ENCODE data around the gene MZT2B. TPM values are rescaled to one million over a fixed set of nuclear protein-coding genes. Genes with fewer than 3 reads are reported as not detected.
A peak's percentile ranks its signal among the peaks of the same experiment; 100 is the strongest.
"Not testable (repeated sequence)": the region's sequence is repeated elsewhere in the genome, so short reads cannot be mapped to it uniquely, and the experiment has no call there.

MZT2B gene
- total RNA-seq, 1 experiment from 2014 or later, result 268 TPM

GRCh38 chr2:130145006-130145414 lies 37.1 kb upstream of the MZT2B start, which contains the start of gene CCDC74B:
TSS of gene CCDC74B (minus strand) at chr2:130145112. CDS start at chr2:130144996, 116 bp downstream.
- not testable (repeated sequence) for H3K27me3 ChIP-seq (ENCODE audit: control insufficient read depth, insufficient read depth, low read length); H3K36me3 ChIP-seq (replicated peaks; ENCODE audit: control insufficient read depth, insufficient read depth, low read length); DNase-seq
- peak within 1 kb of the TSS; percentile 38 for H3K4me3 ChIP-seq (ENCODE audit: insufficient read depth, low read depth, low read length)

DNA sequence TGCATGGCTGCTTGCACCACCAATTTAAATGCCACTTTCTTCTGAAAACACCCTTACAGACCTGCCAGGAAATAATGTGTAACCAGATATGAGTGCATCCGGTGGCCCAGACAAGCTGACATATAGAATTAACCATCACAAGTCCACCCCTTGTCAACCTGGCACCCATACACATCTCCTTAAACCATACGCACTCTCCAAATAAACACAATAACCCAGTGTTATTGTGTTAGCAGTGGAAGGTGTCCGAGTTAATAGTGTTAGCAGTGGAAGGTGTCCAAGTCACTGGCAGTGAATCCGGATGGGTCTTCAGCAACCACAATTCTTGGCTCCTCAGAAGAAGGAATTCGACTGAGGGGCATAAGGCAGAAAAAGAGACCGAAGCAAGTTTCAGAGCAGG lies 33.5 kb upstream of the MZT2B start:
- H3K4me3 ChIP-seq (ENCODE audit: insufficient read depth, low read depth, low read length); DNase-seq; H3K27me3 ChIP-seq (ENCODE audit: control insufficient read depth, insufficient read depth, low read length); H3K36me3 ChIP-seq (replicated peaks; ENCODE audit: control insufficient read depth, insufficient read depth, low read length): not testable (repeated sequence)

DNA sequence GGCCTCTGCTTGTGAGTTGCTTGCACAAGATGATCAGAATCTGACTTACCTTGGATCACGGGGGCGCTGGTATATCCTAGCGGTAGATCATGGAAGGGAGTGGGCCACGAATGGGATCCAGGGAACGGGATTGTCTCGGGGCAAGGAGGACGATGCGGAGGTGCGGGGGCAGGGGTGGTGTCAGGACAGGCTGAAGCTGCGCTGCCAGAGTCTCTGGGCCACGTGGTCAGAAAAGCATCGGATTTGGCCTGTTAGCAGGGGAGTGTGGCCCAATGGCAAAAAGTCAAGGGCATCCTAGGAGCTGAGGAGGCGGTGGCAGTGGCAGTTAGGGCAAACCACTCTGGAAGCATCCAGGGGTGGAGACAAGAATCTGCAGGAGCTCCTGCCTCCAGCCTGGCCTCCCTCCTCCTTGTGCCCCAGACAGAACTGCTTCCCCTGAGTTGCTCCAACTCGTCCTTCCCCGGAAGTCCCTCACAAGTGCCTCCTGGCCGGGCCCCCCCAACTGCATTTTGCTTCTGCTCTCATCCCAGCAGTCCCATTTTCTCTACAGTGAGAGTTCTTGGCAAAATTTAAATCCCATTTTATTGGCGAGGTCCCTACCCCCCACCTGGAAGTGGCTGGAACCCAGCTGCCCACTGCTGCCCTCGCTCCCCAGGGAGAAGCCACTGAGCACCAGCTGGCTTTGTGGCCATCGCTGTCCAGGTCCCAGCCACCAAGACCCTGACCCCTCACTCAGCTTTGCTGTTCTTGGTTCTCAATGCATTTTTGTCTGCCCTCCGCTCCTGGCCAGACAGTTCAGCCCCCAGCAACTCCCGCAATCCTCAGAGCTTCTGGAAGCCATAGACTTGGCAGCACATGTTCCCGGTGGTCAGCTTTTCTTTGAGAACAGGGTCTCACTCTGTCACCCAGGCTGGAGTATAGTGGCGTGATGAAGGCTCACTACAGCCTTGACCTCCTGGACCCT lies 31.6 kb upstream of the MZT2B start:
- peak; percentile 31 for DNase-seq
- Histone ChIP-seq H3K36me3 (replicated peaks; ENCODE audit: control insufficient read depth, insufficient read depth, low read length) (peaks cover 6% of the 10 kb centered on the region), H3K4me3 (ENCODE audit: insufficient read depth, low read depth, low read length) (no peak overlapping the region), H3K27me3 (ENCODE audit: control insufficient read depth, insufficient read depth, low read length) (no peaks in the 10 kb centered on the region)

DNA sequence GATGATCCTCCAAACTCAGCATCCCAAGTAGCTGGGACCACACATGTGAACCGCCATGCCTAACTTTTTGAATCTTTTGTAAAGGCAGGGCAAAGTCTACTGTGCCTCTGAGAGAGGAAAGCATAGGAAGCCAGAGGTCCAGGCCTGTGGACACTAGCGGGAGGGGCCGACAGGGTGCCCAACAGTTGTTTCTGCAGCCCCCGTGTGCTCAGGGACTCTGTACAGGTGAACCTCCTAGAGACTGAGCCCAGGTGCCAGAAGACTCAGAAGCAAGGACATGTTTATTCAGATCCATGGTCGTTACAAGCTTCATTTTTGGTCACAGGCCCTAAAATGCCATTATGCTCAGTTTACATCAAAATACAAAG lies 30.9 kb upstream of the MZT2B start:
- not testable (repeated sequence) for H3K27me3 ChIP-seq (ENCODE audit: control insufficient read depth, insufficient read depth, low read length); DNase-seq; H3K36me3 ChIP-seq (replicated peaks; ENCODE audit: control insufficient read depth, insufficient read depth, low read length); H3K4me3 ChIP-seq (ENCODE audit: insufficient read depth, low read depth, low read length)

DNA sequence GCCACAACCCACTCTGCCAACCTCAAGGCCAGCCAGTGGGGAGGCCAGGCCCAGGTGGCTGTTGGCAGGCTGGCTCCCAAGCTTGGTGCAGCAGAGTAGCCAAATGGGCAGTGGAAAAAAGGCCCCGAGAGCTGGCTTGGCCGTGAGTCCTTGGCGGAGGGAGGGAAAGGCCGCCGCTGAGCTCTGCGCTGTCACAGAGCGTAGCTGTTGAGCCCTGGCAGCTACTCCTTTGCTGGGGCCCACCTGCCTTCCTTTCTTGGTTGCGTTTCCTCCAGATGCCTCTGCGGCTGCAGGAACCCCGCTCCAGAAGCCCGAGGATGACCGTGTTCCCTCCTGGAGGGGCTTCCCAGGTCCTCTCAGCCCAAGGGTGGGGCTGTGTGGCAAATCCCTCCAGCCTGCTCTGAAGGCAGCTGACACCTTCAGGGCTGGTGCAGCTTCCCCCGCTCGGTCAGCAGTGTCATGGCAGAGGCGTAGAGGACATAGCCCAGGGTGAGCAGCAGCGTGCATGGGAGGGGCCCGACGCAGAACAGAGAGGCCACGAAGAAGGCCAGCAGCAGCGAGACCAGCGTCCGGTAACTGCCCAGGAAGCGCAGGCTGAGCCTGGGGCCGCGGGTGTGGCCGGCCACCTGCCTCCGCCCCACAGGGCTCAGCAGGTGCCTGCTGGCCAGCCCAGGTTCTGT lies 29.8 kb upstream of the MZT2B start:
- not testable (repeated sequence) for H3K27me3 ChIP-seq (ENCODE audit: control insufficient read depth, insufficient read depth, low read length)

DNA sequence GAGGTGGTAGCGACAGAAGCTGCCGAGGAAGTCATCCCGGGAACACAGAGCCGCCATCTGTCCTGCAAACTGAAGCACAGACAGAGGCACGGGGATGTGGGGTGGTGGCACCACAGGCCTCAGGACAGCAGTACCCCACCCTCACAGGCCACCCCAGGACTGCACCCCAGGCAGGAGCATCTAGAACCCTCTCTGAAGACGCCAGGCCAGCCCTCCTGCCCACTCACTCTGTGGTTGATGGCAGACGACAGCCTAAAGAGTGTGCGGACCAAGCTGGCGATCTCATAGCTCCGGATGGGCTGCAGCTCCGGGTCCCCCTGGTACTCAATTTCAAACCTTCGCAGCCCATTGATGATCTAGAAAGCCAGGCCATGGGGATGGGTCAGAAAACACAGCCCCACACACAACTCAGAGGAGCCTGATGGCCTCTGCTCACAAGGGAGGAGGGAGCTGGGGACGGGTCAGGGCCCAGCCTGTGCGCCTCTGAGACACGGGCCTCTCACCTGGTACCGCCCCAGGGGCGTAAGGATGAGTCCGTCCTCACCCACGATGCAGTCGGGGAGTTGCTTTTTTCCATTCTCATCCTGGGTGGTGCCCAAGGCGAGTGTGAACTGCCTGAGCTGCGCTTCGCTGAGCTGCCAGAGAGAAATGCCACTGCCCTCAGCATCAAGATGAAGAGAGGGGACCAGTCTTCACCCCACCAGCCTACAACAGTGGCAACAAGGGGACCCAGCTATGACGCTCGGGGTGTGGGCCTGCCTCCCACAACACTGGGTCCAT lies 29.1 kb upstream of the MZT2B start:
- Histone ChIP-seq H3K27me3 (ENCODE audit: control insufficient read depth, insufficient read depth, low read length) (no peaks in the 10 kb centered on the region), H3K4me3 (ENCODE audit: insufficient read depth, low read depth, low read length) (no peak overlapping the region)

More for the DNA sequence above, 29.8 kb upstream of the MZT2B start:
- H3K36me3 ChIP-seq (replicated peaks; ENCODE audit: control insufficient read depth, insufficient read depth, low read length); H3K4me3 ChIP-seq (ENCODE audit: insufficient read depth, low read depth, low read length): not testable (repeated sequence)
- peak; percentile 36 for DNase-seq

GRCh38 chr2:130153721-130154422 lies 28.2 kb upstream of the MZT2B start:
- DNase-seq, result peak; percentile 11
- not testable (repeated sequence) for H3K4me3 ChIP-seq (ENCODE audit: insufficient read depth, low read depth, low read length); H3K36me3 ChIP-seq (replicated peaks; ENCODE audit: control insufficient read depth, insufficient read depth, low read length); H3K27me3 ChIP-seq (ENCODE audit: control insufficient read depth, insufficient read depth, low read length)

More for the DNA sequence above, 29.1 kb upstream of the MZT2B start:
- peaks cover 6% of the 10 kb centered on the region for H3K36me3 ChIP-seq (replicated peaks; ENCODE audit: control insufficient read depth, insufficient read depth, low read length)
- DNase-seq, result peak; percentile 20

DNA sequence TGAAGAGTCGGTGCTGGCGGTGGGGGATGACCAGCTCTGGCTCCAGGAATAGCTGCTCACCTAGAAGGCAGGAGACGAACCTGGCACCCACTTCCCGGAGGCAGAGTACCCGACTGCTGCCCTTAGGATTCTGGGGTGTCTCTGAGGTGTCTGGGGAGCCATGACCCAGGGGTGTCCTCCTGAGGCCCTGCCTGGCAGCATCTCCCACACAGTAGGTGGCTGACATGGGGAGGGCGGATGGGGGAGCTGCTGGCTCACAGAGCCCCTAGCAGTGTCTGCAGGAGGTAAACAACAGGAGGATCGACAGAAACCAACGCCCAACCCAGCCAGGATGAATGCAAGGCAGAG lies 27.7 kb upstream of the MZT2B start:
- not testable (repeated sequence) for H3K4me3 ChIP-seq (ENCODE audit: insufficient read depth, low read depth, low read length); DNase-seq; H3K36me3 ChIP-seq (replicated peaks; ENCODE audit: control insufficient read depth, insufficient read depth, low read length); H3K27me3 ChIP-seq (ENCODE audit: control insufficient read depth, insufficient read depth, low read length)

- Histone ChIP-seq H3K27me3 (ENCODE audit: control insufficient read depth, insufficient read depth, low read length) (no peaks in the 10 kb centered on the region), H3K4me3 (ENCODE audit: insufficient read depth, low read depth, low read length) (no peak overlapping the region), H3K36me3 (replicated peaks; ENCODE audit: control insufficient read depth, insufficient read depth, low read length) (peaks cover 8% of the 10 kb centered on the region)
- DNase-seq, result peak; percentile 24
Observed at GRCh38 chr2:130154773-130155765, 27.0 kb upstream of the MZT2B start.

- not testable (repeated sequence) for H3K36me3 ChIP-seq (replicated peaks; ENCODE audit: control insufficient read depth, insufficient read depth, low read length); H3K4me3 ChIP-seq (ENCODE audit: insufficient read depth, low read depth, low read length); H3K27me3 ChIP-seq (ENCODE audit: control insufficient read depth, insufficient read depth, low read length)
- DNase-seq, result peak; percentile 84
Observed at GRCh38 chr2:130155956-130156623, 26.0 kb upstream of the MZT2B start.

DNA sequence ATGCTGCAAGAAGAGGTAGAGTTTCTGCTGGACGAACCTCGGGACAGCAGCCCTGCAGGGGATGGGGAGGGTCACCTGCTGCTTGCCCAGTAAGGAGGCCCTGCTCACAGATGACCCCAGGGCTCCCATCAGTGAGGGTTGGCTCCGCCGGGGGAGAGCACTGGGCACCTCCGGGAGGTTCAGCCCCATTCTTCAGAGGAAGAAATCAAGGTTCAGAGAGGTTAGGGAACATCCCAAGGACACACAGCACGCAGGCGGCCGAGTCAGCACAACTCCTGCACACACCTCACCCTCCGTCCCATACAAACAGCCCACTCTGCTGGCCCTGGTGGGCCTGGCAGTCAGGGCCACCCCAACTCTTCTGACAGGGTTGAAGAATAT lies 25.4 kb upstream of the MZT2B start:
- no peaks in the 10 kb centered on the region for H3K27me3 ChIP-seq (ENCODE audit: control insufficient read depth, insufficient read depth, low read length)
- peak; percentile 41 for DNase-seq

DNA sequence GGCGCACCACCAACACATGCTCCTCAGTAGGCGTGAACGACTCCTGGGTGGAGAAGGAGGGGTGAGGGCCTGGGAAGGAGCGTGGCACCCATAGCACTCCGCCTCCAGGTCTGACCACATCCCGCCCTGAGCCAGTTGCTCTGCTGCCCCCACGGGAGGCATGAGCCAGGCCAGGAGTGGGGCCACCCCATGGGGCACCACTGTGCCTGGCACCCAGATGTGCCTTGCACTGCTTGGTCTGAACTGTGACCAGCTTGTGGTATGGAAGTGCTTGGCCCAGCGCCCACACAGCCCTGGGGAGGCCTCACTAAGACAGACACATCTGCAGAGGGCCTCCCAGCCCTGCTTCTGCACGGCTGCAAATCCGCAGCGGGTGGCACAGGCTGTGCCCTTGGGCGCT lies 24.7 kb upstream of the MZT2B start:
- not testable (repeated sequence) for H3K4me3 ChIP-seq (ENCODE audit: insufficient read depth, low read depth, low read length); H3K36me3 ChIP-seq (replicated peaks; ENCODE audit: control insufficient read depth, insufficient read depth, low read length); H3K27me3 ChIP-seq (ENCODE audit: control insufficient read depth, insufficient read depth, low read length)
- DNase-seq, result peak; percentile 33

More for the DNA sequence above, 25.4 kb upstream of the MZT2B start:
- Histone ChIP-seq H3K36me3 (replicated peaks; ENCODE audit: control insufficient read depth, insufficient read depth, low read length) (peaks cover 8% of the 10 kb centered on the region), H3K4me3 (ENCODE audit: insufficient read depth, low read depth, low read length) (no peak overlapping the region)
